T-cell (primary cell): ENCODE measurements around the gene CDX2. TPM values are rescaled to one million over a fixed set of nuclear protein-coding genes. Genes with fewer than 3 reads are reported as not detected.

Source experiments
- ATAC-seq, 4 experiments: fragments of 200-7000 bp in 3 of 4; fragments of 150-1000 bp in 1 of 4; cut with Tn5 transposase; replicated peaks in 1 of 4; 1 replicate in 3 of 4; 2 replicates in 1 of 4; pipeline ENCODE4 v1.10.0; 2021; ENCODE audit warnings: moderate library complexity in 3 of 4, mild to moderate bottlenecking in 2 of 4, moderate number of reproducible peaks in 1 of 4
- CTCF ChIA-PET, 2 donors: fragments of 300-600 bp; sonication (Branson Sonifier 250); formaldehyde crosslinking; loops; one replicate each; lab custom pipeline; 2022; ENCODE audit warnings: antibody characterized with exemption in 2 of 2; lab: Charles Lee
- POLR2A ChIA-PET, 2 donors: fragments of 300-600 bp; sonication (Branson Sonifier 250); formaldehyde crosslinking; loops; one replicate each; lab custom pipeline; 2022; ENCODE audit warnings: antibody characterized with exemption in 2 of 2; lab: Charles Lee
- DNase-seq, 35 experiments: peaks; one replicate each; pipeline versions ENCODE4 v3.0.0 to v3.0.0-alpha.2; 2013 to 2023
- H3K27ac ChIP-seq: one replicate; pipeline ENCODE4 v1.5.1; 2013; ENCODE audit warnings: low read length
- H3K27me3 ChIP-seq, 2 experiments: replicated peaks in 1 of 2; 1 replicate in 1 of 2; 2 replicates in 1 of 2; pipeline versions ENCODE4 v1.6.1 to v1.7.0; 2013; ENCODE audit warnings: low read length in 1 of 2, mixed read lengths in 1 of 2; ENCODE audit not compliant: control insufficient read depth in 2 of 2, insufficient read depth in 2 of 2; ENCODE audit errors: extremely low read depth in 1 of 2
- H3K36me3 ChIP-seq, 2 donors: 1 replicate in 1 of 2; 2 replicates in 1 of 2; pipeline versions ENCODE4 v1.6.1 to v1.7.0; 2013; ENCODE audit warnings: low read length in 1 of 2; ENCODE audit not compliant: control insufficient read depth in 2 of 2, insufficient read depth in 1 of 2; ENCODE audit errors: extremely low read depth in 1 of 2
- H3K4me1 ChIP-seq, 2 experiments: 1 replicate in 1 of 2; 2 replicates in 1 of 2; pipeline versions ENCODE4 v1.6.1 to v1.7.0; 2013; ENCODE audit warnings: low read length in 2 of 2, mixed read lengths in 1 of 2; ENCODE audit not compliant: insufficient read depth in 2 of 2, control insufficient read depth in 1 of 2; ENCODE audit errors: extremely low read depth in 1 of 2
- H3K4me3 ChIP-seq, 2 donors: 1 replicate in 1 of 2; 2 replicates in 1 of 2; pipeline versions ENCODE4 v1.5.1 to v1.7.0; 2013; ENCODE audit warnings: mild to moderate bottlenecking in 2 of 2, low read length in 1 of 2, moderate library complexity in 1 of 2; ENCODE audit not compliant: control insufficient read depth in 1 of 2; ENCODE audit errors: extremely low read depth in 1 of 2
- H3K9me3 ChIP-seq: 2 replicates; pipeline ENCODE4 v1.7.0; 2013
- H3K27ac Mint-ChIP-seq, 2 donors: one replicate each; pipeline ENCODE4 v1.8.0; 2020 to 2021; ENCODE audit warnings: mild to moderate bottlenecking in 2 of 2, mixed read lengths in 2 of 2
- H3K27me3 Mint-ChIP-seq, 2 donors: one replicate each; pipeline ENCODE4 v1.8.0; 2021 to 2022; ENCODE audit warnings: mixed read lengths in 2 of 2
- H3K36me3 Mint-ChIP-seq: one replicate; pipeline ENCODE4 v1.8.0; 2021; ENCODE audit warnings: mixed read lengths
- H3K4me1 Mint-ChIP-seq, 3 donors: one replicate each; pipeline ENCODE4 v1.8.0; 2020 to 2022; ENCODE audit warnings: mixed read lengths in 3 of 3, mild to moderate bottlenecking in 1 of 3
- H3K4me3 Mint-ChIP-seq, 3 donors: one replicate each; pipeline ENCODE4 v1.8.0; 2020 to 2022; ENCODE audit warnings: mild to moderate bottlenecking in 3 of 3, mixed read lengths in 3 of 3, moderate library complexity in 3 of 3
- H3K9me3 Mint-ChIP-seq, 3 donors: one replicate each; pipeline ENCODE4 v1.8.0; 2020 to 2022; ENCODE audit warnings: mixed read lengths in 3 of 3
- WGBS: methylation state at CpG from one replicate; pipeline ENCODE4 v1.1.5; 2013; ENCODE audit warnings: missing lambda C conversion rate; ENCODE audit not compliant: insufficient coverage; 5-methylcytosine and 5-hydroxymethylcytosine counted together
- total RNA-seq, 35 experiments: library from RNA in 6 of 35; stranded (reverse) in 6 of 35; fragments of 120-200 nt in 1 of 35; gene quantifications; one replicate each; pipeline versions ENCODE4 v1.2.1 to v1.2.4 and lab custom pipeline; 2013 to 2026

The CDX2 gene
- total RNA-seq, 5 donors from 2014 or later (not counting 1 experiment from before 2014, with no cell fraction given): 0.09 to 0.35 TPM; not detected in 3

DNA sequence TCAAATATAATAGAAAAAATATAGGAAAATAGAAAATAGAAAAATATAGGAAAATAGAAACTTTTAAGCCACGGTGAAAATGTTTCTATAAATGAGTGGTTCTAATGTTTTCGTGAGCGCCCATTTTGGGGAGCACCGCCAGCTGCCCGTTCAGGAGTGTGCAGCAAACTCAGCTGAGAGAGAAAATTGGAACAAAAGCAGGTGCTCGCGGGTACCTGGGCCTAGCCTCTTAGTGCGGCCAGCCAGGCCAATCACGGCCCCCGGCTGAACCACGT, 49.5 kb downstream of the CDX2 start:
- no peak for ATAC-seq

DNA sequence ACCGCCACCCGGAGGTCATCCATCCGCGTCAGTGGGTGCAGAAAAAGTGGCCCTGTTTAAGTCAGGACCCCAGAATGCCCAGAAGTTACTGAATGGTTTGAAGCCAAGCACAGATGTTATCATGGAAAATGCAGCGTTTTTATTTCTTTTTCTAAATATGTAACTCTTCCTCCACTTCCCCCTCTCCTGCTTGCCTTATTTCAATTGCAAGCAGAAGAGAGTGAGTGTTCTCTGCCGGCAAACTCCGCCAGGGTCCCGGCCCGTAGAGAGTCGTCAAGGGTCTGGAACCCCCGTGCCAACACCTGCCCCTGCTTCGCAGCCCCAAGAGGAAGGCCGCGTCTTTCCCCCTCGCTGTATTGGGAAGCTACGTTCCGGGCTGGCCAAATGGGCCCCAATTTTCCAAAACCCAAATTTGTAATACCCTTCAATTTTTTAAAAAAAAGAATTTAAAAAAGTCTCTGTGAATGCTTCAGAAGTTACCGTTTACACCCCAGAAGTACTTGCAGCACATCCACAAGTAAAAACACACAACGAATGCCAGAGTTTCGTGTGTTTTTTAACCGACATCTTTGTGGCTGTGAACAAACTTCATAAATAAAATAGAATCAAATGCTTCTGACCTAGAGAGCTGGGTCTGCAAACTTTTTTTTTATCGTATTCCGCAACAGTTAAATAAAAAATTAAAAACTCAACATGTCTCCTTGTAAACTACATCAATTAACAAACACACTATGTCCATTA, 50.0 kb downstream of the CDX2 start:
- H3K36me3 ChIP-seq: no peaks in the 10 kb centered on the region
- H3K9me3 Mint-ChIP-seq: no peaks in the 10 kb centered on the region
- WGBS: 16% methylated on average over 11 of the region's 23 CpGs
- H3K4me3 Mint-ChIP-seq: peak overlapping the region in 1 of 3 donors; percentile 56
- peaks cover 2 to 40% of the 10 kb centered on the region in 2 experiments for H3K4me1 ChIP-seq
- no peak for ATAC-seq
- no peaks in the 10 kb centered on the region for H3K36me3 Mint-ChIP-seq
- CTCF ChIA-PET: no interaction called here
- H3K4me3 ChIP-seq: peak overlapping the region in 1 of 2 donors; percentile 5
- H3K27ac ChIP-seq: no peak overlapping the region
- POLR2A ChIA-PET: no interaction called here
- DNase-seq: no peak
- H3K27me3 ChIP-seq: peaks cover 21 to 86% of the 10 kb centered on the region in 2 experiments
- no peak overlapping the region for H3K27ac Mint-ChIP-seq
- H3K9me3 ChIP-seq: no peaks in the 10 kb centered on the region
- peaks cover 36 to 43% (median 39%) of the 10 kb centered on the region in 3 donors for H3K4me1 Mint-ChIP-seq
- peaks cover 66 to 82% of the 10 kb centered on the region in 2 donors for H3K27me3 Mint-ChIP-seq

More for the DNA sequence above, 49.5 kb downstream of the CDX2 start:
- WGBS: 8% methylated on average over 11 of the region's 11 CpGs
- H3K9me3 Mint-ChIP-seq: no peaks in the 10 kb centered on the region
- Histone ChIP-seq H3K4me3 (peak overlapping the region in 1 of 2 donors; percentile 33), H3K27ac (no peak overlapping the region), H3K4me1 (peaks cover 2 to 40% of the 10 kb centered on the region in 2 experiments), H3K27me3 (peaks cover 21 to 86% of the 10 kb centered on the region in 2 experiments), H3K36me3 (no peaks in the 10 kb centered on the region), H3K9me3 (no peaks in the 10 kb centered on the region)
- no peaks in the 10 kb centered on the region for H3K36me3 Mint-ChIP-seq
- DNase-seq: no peak
- peaks cover 66 to 79% of the 10 kb centered on the region in 2 donors for H3K27me3 Mint-ChIP-seq
- CTCF ChIA-PET: no interaction called here
- no peak overlapping the region for H3K27ac Mint-ChIP-seq
- peak overlapping the region; percentile 28 to 56 (median 37) for H3K4me3 Mint-ChIP-seq
- peaks cover 38 to 44% (median 41%) of the 10 kb centered on the region in 3 donors for H3K4me1 Mint-ChIP-seq
- POLR2A ChIA-PET: no interaction called here

DNA sequence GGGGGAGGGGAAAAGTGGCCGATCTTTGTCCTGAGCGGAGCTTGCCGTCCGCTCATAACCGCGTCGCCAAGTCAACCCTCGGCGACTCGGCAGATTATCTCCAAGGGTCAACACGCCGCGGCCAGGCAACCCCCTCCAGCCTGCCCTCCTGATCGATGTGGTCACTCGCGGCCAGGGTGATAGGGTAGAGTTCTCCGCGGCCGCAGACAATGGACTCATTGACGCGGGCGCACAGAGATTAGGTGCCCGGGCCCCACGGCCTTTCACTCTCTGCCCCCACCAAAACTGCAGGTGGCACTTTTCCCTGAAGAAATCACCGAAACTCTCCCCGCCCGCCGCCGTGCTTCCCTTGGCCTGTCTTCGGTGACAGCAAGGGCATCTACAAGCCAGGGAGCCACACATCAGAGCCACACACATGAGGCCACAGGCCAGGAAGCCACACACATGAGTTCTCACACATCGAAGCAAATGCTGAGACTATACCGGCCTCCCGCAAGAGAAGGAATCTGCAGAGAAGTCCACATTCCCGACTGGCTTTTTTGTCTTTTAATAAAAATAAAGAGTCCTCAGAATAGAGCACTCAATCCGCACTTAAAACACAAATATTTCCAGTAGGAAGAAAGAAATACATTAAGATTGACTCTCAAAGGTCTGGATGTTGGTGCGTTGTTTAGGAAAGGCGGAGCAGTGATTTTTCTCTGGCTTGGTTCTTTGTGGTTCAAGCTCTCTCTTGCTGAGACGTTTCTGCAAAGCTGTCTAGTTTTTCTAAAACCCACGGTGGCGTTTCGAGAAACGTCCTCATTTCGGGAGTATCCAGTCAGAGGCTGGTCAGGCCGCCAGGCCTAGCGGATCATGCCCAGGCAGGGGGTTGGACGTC, 50.8 kb downstream of the CDX2 start:
- ATAC-seq (no peak), DNase-seq (no peak)
- Mint-ChIP-seq H3K36me3 (no peaks in the 10 kb centered on the region), H3K27me3 (peaks cover 64 to 83% of the 10 kb centered on the region in 2 donors), H3K4me3 (peak overlapping the region in 2 of 3 donors; percentile 25 to 56), H3K9me3 (no peaks in the 10 kb centered on the region), H3K4me1 (peaks cover 31 to 35% (median 33%) of the 10 kb centered on the region in 3 donors), H3K27ac (no peak overlapping the region)
- CTCF ChIA-PET: interaction anchor here in 1 of 2 donors (0.6 kb wide), 1 partner anchor 53 kb away, joined by 3 read pairs; no protein-coding TSS in a partner anchor
- 12% methylated on average over 31 of the region's 46 CpGs for WGBS
- no peak overlapping the region for H3K27ac ChIP-seq
- peak overlapping the region in 1 of 2 donors; percentile 5 for H3K4me3 ChIP-seq
- no peaks in the 10 kb centered on the region for H3K9me3 ChIP-seq
- no peaks in the 10 kb centered on the region for H3K36me3 ChIP-seq
- peaks cover 2 to 36% of the 10 kb centered on the region in 2 experiments for H3K4me1 ChIP-seq
- POLR2A ChIA-PET: no interaction called here
- H3K27me3 ChIP-seq: peaks cover 26 to 86% of the 10 kb centered on the region in 2 experiments

DNA sequence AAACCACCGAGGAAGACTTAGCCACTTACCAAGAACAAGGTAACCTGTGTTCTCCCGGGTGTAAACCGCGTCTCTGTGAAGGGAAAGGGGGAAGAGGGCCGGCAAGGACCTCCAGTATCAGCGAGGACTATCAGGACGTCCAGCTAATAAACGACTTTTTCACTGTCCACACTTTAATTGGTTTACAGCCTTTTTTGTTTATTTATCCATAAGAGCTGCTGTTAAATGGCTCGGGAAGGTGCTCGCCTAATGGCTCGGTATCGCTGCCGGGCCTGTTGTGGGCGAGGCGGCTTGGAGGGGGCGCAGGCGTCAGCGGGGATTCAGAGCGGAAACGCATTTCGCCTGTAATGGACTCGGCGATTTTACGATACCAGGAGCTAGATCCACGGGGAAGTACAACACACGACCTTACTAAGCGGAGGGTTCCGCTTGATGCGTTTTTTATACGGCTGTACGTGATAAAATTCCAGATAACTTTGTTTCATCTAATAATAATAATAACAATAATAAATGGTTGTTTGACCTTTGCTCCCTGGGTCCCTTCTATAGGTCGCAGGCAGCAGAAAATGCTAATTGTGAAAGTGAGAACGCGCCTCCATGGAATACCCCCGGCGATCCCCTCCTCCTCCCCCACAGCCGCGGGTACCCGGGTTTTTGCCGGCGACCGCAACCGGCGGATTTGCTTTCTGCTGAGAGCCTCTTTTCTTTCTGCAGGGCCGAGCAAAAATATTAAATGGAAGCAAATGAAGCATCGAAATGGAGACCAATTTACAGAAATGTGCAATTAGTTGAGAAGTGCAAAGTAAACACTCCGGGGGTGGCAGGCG, 51.8 kb downstream of the CDX2 start:
- WGBS: 7% methylated on average over 24 of the region's 48 CpGs
- Mint-ChIP-seq H3K9me3 (no peaks in the 10 kb centered on the region), H3K36me3 (no peaks in the 10 kb centered on the region), H3K4me1 (peaks cover 31 to 33% (median 31%) of the 10 kb centered on the region in 3 donors), H3K27me3 (peaks cover 55 to 76% of the 10 kb centered on the region in 2 donors), H3K27ac (peak overlapping the region in 1 of 2 donors; percentile 77), H3K4me3 (peak overlapping the region; percentile 31 to 56 (median 54))
- Histone ChIP-seq H3K27me3 (peaks cover 23 to 79% of the 10 kb centered on the region in 2 experiments), H3K36me3 (no peaks in the 10 kb centered on the region), H3K4me1 (peaks cover 2 to 36% of the 10 kb centered on the region in 2 experiments), H3K9me3 (no peaks in the 10 kb centered on the region), H3K27ac (no peak overlapping the region), H3K4me3 (peak overlapping the region in 1 of 2 donors; percentile 47)
- DNase-seq: no peak
- no peak for ATAC-seq
- ChIA-PET POLR2A (no interaction called here), CTCF (no interaction called here)

DNA sequence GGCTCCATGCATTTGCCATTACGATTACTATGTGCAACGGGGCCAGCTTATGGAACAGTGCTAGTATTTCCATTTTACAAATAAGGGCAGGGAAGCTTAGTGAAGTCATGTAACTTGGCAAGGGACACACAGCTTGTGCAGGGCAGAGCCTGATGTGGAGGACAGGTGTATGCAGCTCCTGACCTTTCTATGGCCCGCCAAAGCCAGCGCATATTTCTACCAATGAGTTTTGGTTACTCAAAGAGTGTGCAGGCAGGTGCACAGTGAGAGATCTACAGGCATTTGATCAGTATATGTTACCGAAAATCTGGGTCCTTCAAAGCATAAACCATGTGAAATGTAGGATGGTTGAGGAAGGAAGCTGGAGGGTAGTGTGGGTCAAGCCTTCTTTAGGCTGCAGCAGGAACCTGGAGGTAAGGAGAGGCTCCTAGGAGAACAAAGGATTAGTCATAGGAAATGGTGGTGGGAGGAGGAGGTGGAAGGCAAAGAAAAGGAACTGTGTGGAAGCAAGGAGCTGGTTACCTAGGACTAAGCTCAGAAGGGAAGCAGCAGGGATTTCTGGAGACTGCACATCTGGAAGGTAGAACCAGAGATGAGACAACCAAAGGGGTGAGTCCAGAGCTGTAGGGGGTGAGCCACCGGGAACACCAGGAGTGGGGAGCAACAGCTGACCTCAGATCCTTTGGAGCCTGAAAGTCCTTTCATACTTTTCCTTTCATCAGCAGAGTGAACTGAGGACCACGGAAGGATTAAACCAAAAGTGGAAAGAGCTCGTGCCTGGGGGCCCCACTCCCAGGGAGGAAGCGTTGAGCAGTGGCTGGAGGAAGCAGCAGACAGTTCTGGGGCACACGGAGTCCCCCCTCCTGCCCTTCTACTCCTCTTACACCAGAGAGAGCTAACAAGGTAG, 53.6 kb downstream of the CDX2 start:
- H3K4me3 Mint-ChIP-seq: peak overlapping the region in 1 of 3 donors; percentile 6
- H3K9me3 Mint-ChIP-seq: no peaks in the 10 kb centered on the region
- ChIA-PET CTCF (no interaction called here), POLR2A (no interaction called here)
- Histone ChIP-seq H3K36me3 (no peaks in the 10 kb centered on the region), H3K4me1 (peaks cover 2 to 22% of the 10 kb centered on the region in 2 experiments), H3K27me3 (peaks cover 26 to 61% of the 10 kb centered on the region in 2 experiments), H3K4me3 (no peak overlapping the region), H3K27ac (no peak overlapping the region), H3K9me3 (no peaks in the 10 kb centered on the region)
- H3K27me3 Mint-ChIP-seq: peaks cover 56 to 68% of the 10 kb centered on the region in 2 donors
- H3K4me1 Mint-ChIP-seq: peaks cover 25 to 27% (median 26%) of the 10 kb centered on the region in 3 donors
- H3K36me3 Mint-ChIP-seq: no peaks in the 10 kb centered on the region
- peak overlapping the region in 1 of 2 donors; percentile 47 for H3K27ac Mint-ChIP-seq
- WGBS: 76% methylated on average over 5 of the region's 10 CpGs
- no peak for DNase-seq
- ATAC-seq: no peak
